GM10266 (cell line): ENCODE data around the gene SRPK2.

Experiments
- DNase-seq: peaks from one replicate; pipeline ENCODE4 v3.0.0; 2012; ENCODE audit errors: extremely low spot score
- TF ChIP-seq, protein P1 (sequence below): IDR thresholded peaks from 2 replicates; pipeline ENCODE4 v1.5.1; 2012; ENCODE audit warnings: mild to moderate bottlenecking, low read depth; ENCODE audit not compliant: control insufficient read depth, insufficient read depth; ENCODE audit errors: missing control alignments

The SRPK2 gene

DNA sequence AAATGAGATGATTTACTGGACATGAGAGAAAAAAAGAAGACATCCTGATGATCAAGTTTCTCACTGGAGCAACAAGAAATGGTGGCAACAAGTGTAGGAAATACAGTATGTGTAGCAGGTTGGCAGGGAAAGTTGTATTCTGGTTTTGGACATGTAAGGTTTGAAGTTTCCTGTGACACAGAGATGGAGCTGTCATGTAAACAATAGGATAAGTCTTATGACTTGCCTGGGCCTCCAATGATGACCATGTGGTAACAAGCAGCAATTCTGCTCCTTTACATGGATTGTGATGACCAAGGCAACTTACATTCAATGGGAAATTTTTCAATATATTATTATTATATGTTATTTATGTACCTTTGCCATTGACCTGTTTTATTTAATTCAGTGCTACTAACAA, 249.3 kb downstream of the SRPK2 start:
- TF ChIP-seq, protein P1, sequence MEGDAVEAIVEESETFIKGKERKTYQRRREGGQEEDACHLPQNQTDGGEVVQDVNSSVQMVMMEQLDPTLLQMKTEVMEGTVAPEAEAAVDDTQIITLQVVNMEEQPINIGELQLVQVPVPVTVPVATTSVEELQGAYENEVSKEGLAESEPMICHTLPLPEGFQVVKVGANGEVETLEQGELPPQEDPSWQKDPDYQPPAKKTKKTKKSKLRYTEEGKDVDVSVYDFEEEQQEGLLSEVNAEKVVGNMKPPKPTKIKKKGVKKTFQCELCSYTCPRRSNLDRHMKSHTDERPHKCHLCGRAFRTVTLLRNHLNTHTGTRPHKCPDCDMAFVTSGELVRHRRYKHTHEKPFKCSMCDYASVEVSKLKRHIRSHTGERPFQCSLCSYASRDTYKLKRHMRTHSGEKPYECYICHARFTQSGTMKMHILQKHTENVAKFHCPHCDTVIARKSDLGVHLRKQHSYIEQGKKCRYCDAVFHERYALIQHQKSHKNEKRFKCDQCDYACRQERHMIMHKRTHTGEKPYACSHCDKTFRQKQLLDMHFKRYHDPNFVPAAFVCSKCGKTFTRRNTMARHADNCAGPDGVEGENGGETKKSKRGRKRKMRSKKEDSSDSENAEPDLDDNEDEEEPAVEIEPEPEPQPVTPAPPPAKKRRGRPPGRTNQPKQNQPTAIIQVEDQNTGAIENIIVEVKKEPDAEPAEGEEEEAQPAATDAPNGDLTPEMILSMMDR: no peak
- no peak for DNase-seq

DNA sequence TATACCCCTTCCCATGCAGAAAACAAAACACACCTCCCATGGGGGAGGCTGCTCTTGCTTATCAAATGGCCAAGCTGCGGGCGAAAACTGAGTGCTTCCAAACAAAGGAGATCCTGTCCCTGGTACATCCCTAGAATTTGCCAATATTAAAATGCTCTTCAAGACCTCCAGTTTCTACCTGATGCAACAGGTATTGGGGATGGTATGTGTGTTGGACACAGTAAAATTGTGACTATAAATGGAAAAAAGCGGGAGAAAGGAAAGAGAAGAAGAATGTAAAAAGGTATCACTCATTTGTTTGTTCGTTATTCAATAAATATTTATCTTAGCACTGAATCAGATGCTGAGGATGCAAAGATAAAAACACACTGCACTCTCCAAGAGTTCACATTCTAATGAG, 250.8 kb downstream of the SRPK2 start:
- DNase-seq: no peak
- TF ChIP-seq, protein P1: no peak

DNA sequence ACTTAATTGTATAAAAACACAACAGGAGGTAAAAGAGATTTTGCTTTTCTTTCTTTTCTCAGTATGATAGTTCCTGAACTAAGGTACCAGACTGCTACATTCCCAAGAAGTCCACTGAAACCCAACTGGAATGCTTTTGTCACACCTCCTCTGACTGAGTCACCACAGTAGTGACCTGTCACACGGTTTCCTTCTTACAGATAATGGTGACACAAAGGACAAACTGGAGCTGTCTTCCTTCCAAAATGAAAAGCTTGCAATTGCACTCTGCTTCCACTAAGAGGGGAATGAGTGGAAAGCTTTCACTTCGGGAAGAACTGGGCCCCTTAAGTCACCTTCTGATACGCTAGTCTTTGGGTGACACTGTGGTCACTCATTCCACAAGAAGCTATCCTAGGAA, 252.5 kb downstream of the SRPK2 start:
- DNase-seq: no peak
- TF ChIP-seq, protein P1: no peak

DNA sequence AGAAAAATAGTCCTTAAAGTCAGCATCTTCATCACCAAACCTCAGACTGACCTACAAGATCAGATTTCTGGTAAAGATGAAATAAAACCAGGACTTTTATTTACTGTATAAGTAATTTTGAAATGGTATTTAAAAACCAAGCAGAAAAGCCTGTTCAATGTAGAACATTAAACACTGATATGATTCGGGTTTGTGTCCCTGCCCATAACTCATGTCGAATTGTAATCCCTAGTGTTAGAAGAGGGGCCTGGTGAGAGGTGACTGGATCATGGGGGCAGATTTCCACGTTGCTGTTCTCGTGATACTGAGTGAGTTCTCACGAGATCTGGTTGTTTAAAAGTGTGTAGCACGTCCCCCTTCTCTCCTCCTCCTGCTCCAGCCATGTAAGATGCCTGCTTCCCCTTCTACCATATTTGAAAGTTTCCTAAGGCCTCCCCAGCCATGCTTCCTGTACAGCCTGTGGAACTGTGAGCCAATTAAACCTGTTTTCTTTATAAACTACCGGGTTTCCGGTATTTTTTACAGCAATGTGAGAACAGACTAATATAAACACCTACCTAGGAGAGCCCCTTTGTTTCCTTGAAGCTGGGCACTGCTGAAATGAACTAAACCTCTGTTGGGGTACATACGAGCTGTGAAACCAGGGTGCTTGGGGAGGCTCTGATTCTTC, 254.6 kb downstream of the SRPK2 start:
- TF ChIP-seq, protein P1: no peak
- DNase-seq: no peak

DNA sequence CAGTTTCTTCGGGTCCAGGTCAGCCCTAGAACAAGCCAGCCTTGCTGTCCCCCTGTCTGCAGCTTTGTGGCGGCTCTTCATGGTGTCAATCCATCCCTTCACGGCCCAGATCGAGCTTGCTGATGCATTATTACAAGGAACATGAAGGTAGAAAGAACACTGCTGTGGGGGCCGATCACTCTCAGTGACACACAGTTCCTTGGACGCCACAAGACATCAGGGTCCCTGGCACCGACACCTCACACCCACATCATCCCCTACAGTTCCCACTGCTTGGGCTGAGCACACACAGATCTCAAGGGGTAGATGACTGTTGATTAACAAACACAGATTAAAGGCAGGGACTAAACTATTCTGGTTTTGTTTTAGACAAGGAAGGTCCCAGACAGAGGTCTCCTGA, 255.4 kb downstream of the SRPK2 start:
- no peak for DNase-seq
- TF ChIP-seq, protein P1: no peak

DNA sequence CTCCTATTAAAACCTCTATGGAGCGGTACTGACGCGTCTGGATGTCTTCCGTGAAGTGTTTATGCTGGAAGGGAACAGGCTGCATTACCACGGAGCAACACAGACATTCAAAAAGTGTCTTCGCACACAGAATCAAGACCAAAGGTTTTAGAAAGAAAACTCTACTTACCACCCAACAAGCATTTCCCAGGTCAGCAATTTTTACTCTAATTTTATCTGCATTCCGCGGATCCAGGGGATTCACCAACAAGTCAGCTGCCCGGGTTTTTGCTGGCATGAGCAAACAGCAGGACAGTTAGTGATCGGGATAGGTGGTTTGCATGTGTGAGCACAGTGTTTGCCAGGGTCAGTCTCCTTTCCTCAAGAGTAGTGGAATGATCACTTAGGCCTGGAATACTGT, 255.9 kb downstream of the SRPK2 start:
- TF ChIP-seq, protein P1: no peak

DNA sequence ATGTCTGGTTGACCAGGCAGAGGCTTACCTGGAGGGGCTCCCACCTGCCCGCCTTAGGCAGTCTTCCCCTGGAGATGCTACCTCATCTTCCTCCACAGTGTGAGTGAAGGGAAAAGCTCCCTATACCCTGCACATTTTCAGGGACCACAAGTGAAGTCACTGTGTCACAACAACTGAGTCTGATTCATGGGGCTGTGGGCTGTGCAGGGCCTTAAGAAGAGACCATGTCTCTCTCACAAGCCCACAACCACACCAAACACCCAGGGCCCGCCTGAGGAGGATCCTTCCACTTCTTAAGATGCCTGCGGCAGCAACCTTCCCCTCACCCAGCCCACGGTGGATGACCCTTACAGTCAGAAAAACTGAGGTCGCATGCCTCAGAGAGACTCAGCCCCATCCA, 256.4 kb downstream of the SRPK2 start:
- DNase-seq: no peak
- TF ChIP-seq, protein P1: no peak

More for the DNA sequence above, 255.9 kb downstream of the SRPK2 start:
- no peak for DNase-seq
